CD4-positive, alpha-beta T cell treated with Interleukin-6 for 4 hours (primary cell): ENCODE data around the gene NLRP3.
A peak's percentile ranks its signal among the peaks of the same experiment; 100 is the strongest.
"Not testable (repeated sequence)": the region's sequence is repeated elsewhere in the genome, so short reads cannot be mapped to it uniquely, and the experiment has no call there.

Source experiments
- DNase-seq: peaks from one replicate; pipeline ENCODE4 v3.0.0-alpha.2; 2020; ENCODE audit warnings: mixed read lengths

The NLRP3 gene

GRCh38 chr1:247415423-247416361, at the start of gene NLRP3:
Gene NLRP3 (plus strand): TSS chr1:247416173. CDS start chr1:247418801, 2,628 bp downstream.
- DNase-seq = peak; percentile 64

GRCh38 chr1:247366345-247366744, 49.6 kb upstream of the NLRP3 start:
- DNase-seq = not testable (repeated sequence)

GRCh38 chr1:247366926-247367645, 48.9 kb upstream of the NLRP3 start:
- no peak for DNase-seq

DNA sequence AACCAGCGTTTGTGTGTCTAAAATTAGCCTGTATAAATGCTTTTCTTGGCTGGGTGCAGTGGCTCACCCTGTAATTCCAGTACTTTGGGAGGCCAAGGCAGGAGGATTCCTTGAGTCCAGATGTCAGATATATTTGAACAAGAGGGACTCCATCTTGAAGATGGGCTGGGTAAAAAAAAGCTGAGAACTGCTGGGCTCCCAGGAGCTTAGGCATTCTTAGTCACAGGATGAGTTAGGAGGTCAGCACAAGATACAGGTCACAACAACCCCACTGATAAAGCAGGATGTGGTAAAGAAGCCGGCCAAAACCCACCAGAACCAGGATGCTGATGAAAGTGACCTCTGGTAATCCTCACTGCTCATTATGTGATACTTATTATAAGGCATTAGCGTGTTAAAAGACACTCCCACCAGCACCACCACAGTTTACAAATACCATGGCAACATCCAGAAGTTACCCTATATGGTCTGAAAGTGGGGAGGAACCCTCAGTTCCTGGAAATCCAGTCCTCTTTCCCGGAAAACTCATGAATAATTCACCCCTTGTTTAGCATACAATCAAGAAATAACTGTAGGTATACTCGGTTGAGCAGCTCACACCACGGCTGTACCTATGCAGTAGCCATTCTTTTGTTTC, 48.1 kb upstream of the NLRP3 start:
- no peak for DNase-seq

- no peak for DNase-seq
Observed at GRCh38 chr1:247368490-247369145, 47.4 kb upstream of the NLRP3 start.

DNA sequence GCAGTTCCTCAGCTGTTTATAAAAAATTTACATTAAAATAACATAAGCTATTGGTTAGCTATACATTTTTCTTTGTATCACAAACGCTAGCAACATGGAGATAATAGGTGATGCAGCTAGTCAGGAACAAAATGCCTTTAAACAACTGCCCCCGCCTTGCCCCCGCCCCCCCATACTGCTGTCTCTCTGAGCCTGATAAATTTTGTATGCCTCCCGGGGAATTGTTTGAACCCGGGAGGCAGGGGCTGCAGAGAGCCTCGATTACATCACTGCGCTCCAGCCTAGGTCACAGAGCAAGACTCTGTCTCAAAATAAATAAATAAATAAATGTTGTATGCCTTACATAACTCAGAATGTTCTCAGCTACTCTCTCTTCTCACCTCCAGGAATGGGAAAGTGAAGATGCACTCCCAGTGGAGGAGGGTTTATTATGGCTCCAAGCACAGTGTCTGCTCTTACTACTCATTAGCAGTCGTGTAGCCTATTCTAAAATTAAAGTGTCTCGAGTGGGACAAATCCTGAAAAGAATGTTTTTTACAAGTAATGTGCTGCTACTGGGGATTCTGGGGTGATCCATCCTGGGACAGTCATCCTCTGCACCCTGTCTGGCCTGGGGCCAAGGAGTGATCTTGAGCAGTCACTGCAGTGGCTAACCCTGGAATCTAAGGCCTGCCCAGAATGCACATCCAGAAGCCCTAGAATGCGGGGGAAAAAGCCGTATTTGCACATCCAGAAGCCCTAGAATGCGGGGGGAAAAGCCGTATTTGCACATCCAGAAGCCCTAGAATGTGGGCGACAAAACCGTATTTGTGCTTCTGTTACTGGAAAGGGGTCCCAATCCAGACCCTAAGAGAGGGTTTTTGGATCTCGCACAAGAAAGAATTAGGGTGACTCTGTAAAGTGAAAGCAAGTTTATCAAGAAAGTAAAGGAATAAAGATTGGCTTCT, 44.9 kb upstream of the NLRP3 start:
- no peak for DNase-seq

GRCh38 chr1:247371801-247372259, 44.1 kb upstream of the NLRP3 start:
- no peak for DNase-seq

- peak; percentile 74 for DNase-seq
Observed at GRCh38 chr1:247373721-247374141, 42.2 kb upstream of the NLRP3 start.

DNA sequence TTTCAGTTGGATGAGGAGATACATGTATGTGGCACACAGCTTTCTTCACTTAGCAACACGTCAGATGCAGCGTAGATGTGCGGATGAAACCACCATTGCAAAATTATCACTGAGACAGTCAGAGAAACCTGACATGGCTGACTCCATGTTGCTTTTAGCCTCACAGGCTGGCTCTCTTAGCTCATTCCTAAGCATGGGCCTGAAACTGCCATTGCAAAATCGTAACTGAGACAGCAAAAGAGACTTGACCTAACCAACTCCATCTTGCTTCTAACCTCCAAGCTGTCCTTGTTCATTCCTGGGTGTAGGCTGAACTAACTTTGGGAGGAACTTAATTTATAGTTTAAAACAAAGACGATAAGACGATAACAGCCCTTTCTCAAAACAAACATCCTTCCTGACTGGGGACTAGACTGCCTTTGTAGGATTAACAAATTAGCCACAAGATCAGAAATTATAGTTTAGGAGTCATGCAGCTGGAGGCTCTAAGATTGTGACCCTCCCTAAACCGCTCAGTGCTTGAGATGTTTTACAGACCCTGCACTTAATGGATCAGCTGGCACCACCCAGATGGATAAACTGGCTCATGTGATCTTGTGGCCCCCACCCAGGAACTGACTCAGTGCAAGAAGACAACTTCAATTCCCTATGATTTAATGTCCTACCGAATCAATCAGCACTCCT, 41.2 kb upstream of the NLRP3 start:
- not testable (repeated sequence) for DNase-seq

- no peak for DNase-seq
Observed at GRCh38 chr1:247375747-247376146, 40.2 kb upstream of the NLRP3 start.

- DNase-seq = no peak
Observed at GRCh38 chr1:247376659-247377058, 39.3 kb upstream of the NLRP3 start.

- not testable (repeated sequence) for DNase-seq
Observed at GRCh38 chr1:247377656-247378055, 38.3 kb upstream of the NLRP3 start.

- DNase-seq = no peak
Observed at GRCh38 chr1:247378334-247379073, 37.5 kb upstream of the NLRP3 start.

GRCh38 chr1:247385283-247385682, 30.7 kb upstream of the NLRP3 start:
- DNase-seq = no peak

GRCh38 chr1:247386217-247386616, 29.8 kb upstream of the NLRP3 start:
- DNase-seq = no peak

GRCh38 chr1:247386687-247387086, 29.3 kb upstream of the NLRP3 start:
- DNase-seq = no peak

- no peak for DNase-seq
Observed at GRCh38 chr1:247387096-247387495, 28.9 kb upstream of the NLRP3 start.

GRCh38 chr1:247387565-247387964, 28.4 kb upstream of the NLRP3 start:
- no peak for DNase-seq

- peak; percentile 89 for DNase-seq
Observed at GRCh38 chr1:247390116-247390791, 25.7 kb upstream of the NLRP3 start.

DNA sequence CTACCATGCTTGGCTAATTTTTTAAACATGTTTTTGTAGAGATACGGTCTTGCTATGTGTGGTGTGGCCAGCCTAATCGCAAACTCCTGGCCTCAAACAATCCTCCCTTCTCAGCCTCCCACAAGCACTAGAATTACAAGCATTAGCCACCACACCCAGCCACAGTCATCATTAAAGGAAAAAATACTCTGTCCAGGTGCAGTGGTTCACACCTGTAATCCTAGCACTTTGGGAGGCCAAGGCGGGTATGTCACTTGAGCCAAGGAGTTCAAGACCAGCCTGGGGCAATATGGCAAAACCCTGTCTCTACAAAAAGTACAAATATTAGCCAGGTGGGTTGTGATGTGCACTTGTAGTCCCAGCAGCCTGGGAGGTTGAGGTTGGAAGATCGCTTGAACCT, 25.0 kb upstream of the NLRP3 start:
- no peak for DNase-seq
